Subcutaneous abdominal adipose tissue (tissue), 5 donors: Measurements from ENCODE around the gene THUMPD2.

Experiments
- H3K27ac ChIP-seq: one replicate; pipeline ENCODE4 v1.7.0; 2013; ENCODE audit warnings: low read depth, mild to moderate bottlenecking, inconsistent platforms, low read length, moderate library complexity
- H3K27me3 ChIP-seq, 5 donors: one replicate each; pipeline ENCODE4 v1.7.0; 2013; ENCODE audit warnings: low read length in 5 of 5, inconsistent platforms in 1 of 5; ENCODE audit not compliant: control insufficient read depth in 5 of 5, insufficient read depth in 4 of 5
- H3K36me3 ChIP-seq, 5 donors: one replicate each; pipeline ENCODE4 v1.7.0; 2013; ENCODE audit warnings: low read length in 5 of 5; ENCODE audit not compliant: control insufficient read depth in 5 of 5, insufficient read depth in 5 of 5
- H3K4me1 ChIP-seq, 5 donors: one replicate each; pipeline ENCODE4 v1.7.0; 2013; ENCODE audit warnings: low read length in 5 of 5, mild to moderate bottlenecking in 3 of 5, moderate library complexity in 1 of 5; ENCODE audit not compliant: control insufficient read depth in 5 of 5, insufficient read depth in 5 of 5
- H3K4me3 ChIP-seq, 5 donors: one replicate each; pipeline ENCODE4 v1.7.0; 2013; ENCODE audit warnings: low read length in 5 of 5, low read depth in 1 of 5
- H3K9ac ChIP-seq, 5 donors: one replicate each; pipeline ENCODE4 v1.7.0; 2013; ENCODE audit warnings: low read length in 5 of 5, mild to moderate bottlenecking in 4 of 5, moderate library complexity in 3 of 5
- H3K9me3 ChIP-seq, 5 donors: one replicate each; pipeline ENCODE4 v1.7.0; 2013; ENCODE audit warnings: low read length in 5 of 5; ENCODE audit not compliant: control insufficient read depth in 5 of 5
- donor health status: healthy.
- donor health status: healthy.
- donor health status: healthy.
- donor health status: healthy.
- donor health status: healthy.

THUMPD2 gene

GRCh38 chr2:39762448-39762847, 16.6 kb downstream of the THUMPD2 start:
- Histone ChIP-seq H3K9ac (no peak overlapping the region), H3K27me3 (no peaks in the 10 kb centered on the region), H3K36me3 (peaks cover 25 to 54% (median 45%) of the 10 kb centered on the region in 5 donors), H3K27ac (no peak overlapping the region), H3K4me1 (no peaks in the 10 kb centered on the region), H3K4me3 (no peak overlapping the region), H3K9me3 (no peaks in the 10 kb centered on the region)

DNA sequence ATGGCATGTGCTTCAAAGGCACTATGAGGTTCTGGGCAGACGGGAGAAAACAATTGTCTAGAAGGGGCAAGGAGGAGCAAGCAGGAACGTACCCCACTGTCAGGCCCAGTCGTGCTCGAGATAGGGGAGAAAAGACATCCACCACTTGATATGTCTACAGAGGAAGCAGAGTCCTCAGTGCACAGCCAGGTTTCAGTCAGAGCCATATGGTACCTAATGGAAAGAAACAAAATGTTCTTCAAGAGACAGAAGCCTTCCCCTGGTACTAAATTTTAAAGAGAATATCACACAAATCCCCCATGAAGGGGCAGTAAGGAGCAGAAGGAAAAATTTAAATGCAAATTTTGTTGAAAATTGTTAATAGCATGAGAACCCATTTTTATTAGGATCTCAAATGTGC, 21.9 kb downstream of the THUMPD2 start:
- Histone ChIP-seq H3K27ac (no peak overlapping the region), H3K27me3 (no peaks in the 10 kb centered on the region), H3K36me3 (peaks cover 57 to 78% (median 72%) of the 10 kb centered on the region in 5 donors), H3K4me1 (no peaks in the 10 kb centered on the region), H3K9ac (no peak overlapping the region), H3K9me3 (no peaks in the 10 kb centered on the region), H3K4me3 (no peak overlapping the region)

- no peaks in the 10 kb centered on the region for H3K27me3 ChIP-seq
- H3K9ac ChIP-seq: no peak overlapping the region
- no peak overlapping the region for H3K27ac ChIP-seq
- no peaks in the 10 kb centered on the region for H3K4me1 ChIP-seq
- no peaks in the 10 kb centered on the region for H3K9me3 ChIP-seq
- no peak overlapping the region for H3K4me3 ChIP-seq
- H3K36me3 ChIP-seq: peaks cover 61 to 78% (median 73%) of the 10 kb centered on the region in 5 donors
These were observed 23.6 kb downstream of the THUMPD2 start for GRCh38 chr2:39755466-39755865.

DNA sequence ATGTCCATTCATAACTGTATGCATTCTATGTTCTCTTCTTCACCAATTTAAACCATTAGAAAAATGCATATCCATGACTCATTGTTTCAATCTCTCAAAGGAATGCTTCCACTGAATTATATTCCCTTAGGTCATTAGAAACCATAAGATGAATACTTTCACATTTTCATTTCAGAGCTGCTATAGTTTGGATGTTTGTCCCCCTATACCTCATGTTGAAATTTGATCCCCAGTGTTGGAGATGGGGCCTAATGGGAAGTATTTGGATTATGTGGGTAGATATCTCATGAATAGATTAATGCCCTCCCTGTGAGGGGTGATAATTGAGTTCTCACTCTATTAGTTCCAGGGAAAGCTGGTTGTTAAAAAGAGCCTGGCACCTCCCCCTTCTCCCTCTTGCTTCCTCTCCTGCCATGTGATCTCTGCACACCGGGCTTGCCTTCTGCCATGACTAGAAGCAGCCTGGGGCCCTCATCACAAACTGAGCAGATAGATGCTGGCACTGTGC, 35.7 kb downstream of the THUMPD2 start:
- H3K4me1 ChIP-seq: peaks cover 0 to 3% (median 0%) of the 10 kb centered on the region in 5 donors
- no peak overlapping the region for H3K9ac ChIP-seq
- no peak overlapping the region for H3K27ac ChIP-seq
- H3K27me3 ChIP-seq: no peaks in the 10 kb centered on the region
- no peak overlapping the region for H3K4me3 ChIP-seq
- peaks cover 40 to 48% (median 43%) of the 10 kb centered on the region in 5 donors for H3K36me3 ChIP-seq
- no peaks in the 10 kb centered on the region for H3K9me3 ChIP-seq

DNA sequence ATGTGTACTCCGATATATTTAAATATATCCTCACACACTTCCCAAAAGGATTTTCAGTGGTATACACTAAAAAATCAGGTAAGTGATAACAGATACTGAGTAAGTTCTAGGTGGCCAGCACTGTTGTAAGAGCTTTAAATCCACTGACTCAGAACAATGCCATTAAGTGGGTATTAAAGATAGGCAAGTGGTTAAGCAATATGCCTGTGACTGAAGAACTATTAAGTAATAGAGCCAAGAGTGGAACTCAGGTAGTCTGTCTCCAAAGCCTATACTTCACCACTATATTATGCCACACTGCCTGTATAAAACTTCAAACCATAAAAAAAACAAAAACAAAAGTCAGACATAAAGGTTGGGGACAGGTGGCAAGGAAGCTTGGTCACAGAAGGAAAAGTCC, 37.2 kb downstream of the THUMPD2 start:
- H3K4me1 ChIP-seq: peaks cover 0 to 3% (median 0%) of the 10 kb centered on the region in 5 donors
- peaks cover 44 to 58% (median 49%) of the 10 kb centered on the region in 5 donors for H3K36me3 ChIP-seq
- H3K4me3 ChIP-seq: no peak overlapping the region
- H3K9me3 ChIP-seq: no peaks in the 10 kb centered on the region
- no peaks in the 10 kb centered on the region for H3K27me3 ChIP-seq
- no peak overlapping the region for H3K27ac ChIP-seq
- no peak overlapping the region for H3K9ac ChIP-seq

DNA sequence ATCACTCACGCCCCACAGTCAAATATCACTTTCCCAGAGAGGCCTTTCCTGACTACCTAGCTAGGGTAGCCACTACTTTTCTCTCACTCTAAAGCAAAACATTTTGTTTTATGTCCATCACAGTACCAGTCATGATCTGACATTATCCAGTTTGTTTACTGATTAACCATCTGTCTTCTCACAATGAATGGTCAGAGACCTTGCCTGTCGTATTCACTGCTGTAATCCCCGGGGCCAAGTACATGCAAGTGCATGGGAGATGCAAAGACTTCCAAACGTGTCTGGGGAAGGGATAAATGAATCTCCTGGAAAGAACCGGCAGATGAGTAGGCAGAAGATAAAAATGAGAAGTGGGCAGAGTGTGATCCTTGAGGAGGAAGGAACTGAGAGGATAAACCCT, 39.7 kb downstream of the THUMPD2 start:
- H3K9me3 ChIP-seq: no peaks in the 10 kb centered on the region
- no peak overlapping the region for H3K9ac ChIP-seq
- H3K4me3 ChIP-seq: no peak overlapping the region
- H3K4me1 ChIP-seq: peaks cover 0 to 3% (median 0%) of the 10 kb centered on the region in 5 donors
- no peaks in the 10 kb centered on the region for H3K27me3 ChIP-seq
- no peak overlapping the region for H3K27ac ChIP-seq
- H3K36me3 ChIP-seq: peaks cover 52 to 73% (median 59%) of the 10 kb centered on the region in 5 donors

GRCh38 chr2:39738936-39739335, 40.1 kb downstream of the THUMPD2 start:
- no peak overlapping the region for H3K4me3 ChIP-seq
- no peaks in the 10 kb centered on the region for H3K27me3 ChIP-seq
- peaks cover 52 to 73% (median 59%) of the 10 kb centered on the region in 5 donors for H3K36me3 ChIP-seq
- H3K27ac ChIP-seq: no peak overlapping the region
- no peak overlapping the region for H3K9ac ChIP-seq
- H3K9me3 ChIP-seq: no peaks in the 10 kb centered on the region
- peaks cover 0 to 3% (median 0%) of the 10 kb centered on the region in 5 donors for H3K4me1 ChIP-seq

DNA sequence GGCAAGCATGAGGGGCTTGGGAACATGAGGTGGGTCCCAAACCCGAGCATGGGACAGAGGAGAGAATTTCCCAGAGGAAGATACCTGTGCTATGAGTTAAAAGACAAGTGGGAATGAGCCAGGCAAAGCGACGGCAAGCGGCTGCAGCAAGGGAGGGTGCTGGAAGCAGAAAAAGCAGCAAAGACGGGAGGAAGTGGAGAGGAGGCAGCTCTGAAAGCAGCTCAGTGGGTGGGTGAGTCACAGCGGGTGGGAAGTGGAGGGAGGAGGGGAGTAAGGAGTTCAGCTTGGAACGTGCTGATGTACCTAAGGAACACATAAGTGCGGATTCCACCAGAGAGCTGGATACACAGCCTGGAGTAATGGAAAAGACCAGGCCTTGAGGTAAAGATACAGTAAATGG, 41.4 kb downstream of the THUMPD2 start:
- H3K27ac ChIP-seq: no peak overlapping the region
- H3K4me3 ChIP-seq: no peak overlapping the region
- no peaks in the 10 kb centered on the region for H3K9me3 ChIP-seq
- H3K36me3 ChIP-seq: peaks cover 44 to 64% (median 51%) of the 10 kb centered on the region in 5 donors
- H3K4me1 ChIP-seq: peaks cover 0 to 3% (median 0%) of the 10 kb centered on the region in 5 donors
- no peaks in the 10 kb centered on the region for H3K27me3 ChIP-seq
- no peak overlapping the region for H3K9ac ChIP-seq

GRCh38 chr2:39736640-39737039, 42.4 kb downstream of the THUMPD2 start:
- Histone ChIP-seq H3K9me3 (no peaks in the 10 kb centered on the region), H3K4me3 (no peak overlapping the region), H3K27ac (no peak overlapping the region), H3K4me1 (peaks cover 0 to 4% (median 0%) of the 10 kb centered on the region in 5 donors), H3K9ac (no peak overlapping the region), H3K27me3 (no peaks in the 10 kb centered on the region), H3K36me3 (peaks cover 34 to 55% (median 43%) of the 10 kb centered on the region in 5 donors)

GRCh38 chr2:39735648-39736047, 43.4 kb downstream of the THUMPD2 start:
- Histone ChIP-seq H3K36me3 (peaks cover 26 to 50% (median 35%) of the 10 kb centered on the region in 5 donors), H3K27ac (no peak overlapping the region), H3K4me3 (no peak overlapping the region)

More at GRCh38 chr2:39735648-39736047, 43.4 kb downstream of the THUMPD2 start:
- Histone ChIP-seq H3K4me1 (peaks cover 0 to 4% (median 0%) of the 10 kb centered on the region in 5 donors), H3K9me3 (no peaks in the 10 kb centered on the region), H3K27me3 (no peaks in the 10 kb centered on the region), H3K9ac (no peak overlapping the region)
